Left renal pelvis (tissue), 4 donors: ENCODE data around the gene TIA1. TPM values are rescaled to one million over a fixed set of nuclear protein-coding genes. Genes with fewer than 3 reads are reported as not detected.
A peak's percentile ranks its signal among the peaks of the same experiment; 100 is the strongest.
"Not testable (repeated sequence)": the region's sequence is repeated elsewhere in the genome, so short reads cannot be mapped to it uniquely, and the experiment has no call there.

Experiments
- DNase-seq, 4 donors: peaks; one replicate each; pipeline ENCODE4 v3.0.0-alpha.2; 2013; ENCODE audit warnings: low read depth in 4 of 4, low spot score in 3 of 4
- polyA plus RNA-seq, 4 donors: library from polyadenylated mRNA; unstranded; fragments of 120-200 nt; gene quantifications; one replicate each; pipeline ENCODE4 v1.2.1, GENCODE V29; 2013; ENCODE audit not compliant: insufficient read length in 4 of 4

TIA1 gene
- polyA plus RNA-seq, 4 donors = 410 to 561 (median 495) TPM

GRCh38 chr2:70223305-70223704 is 25.1 kb downstream of the TIA1 start:
- DNase-seq = not testable (repeated sequence)

GRCh38 chr2:70214953-70215549 is 33.4 kb downstream of the TIA1 start:
- no peak for DNase-seq

- no peak for DNase-seq
Observed at GRCh38 chr2:70214365-70214764, 34.1 kb downstream of the TIA1 start.

GRCh38 chr2:70212298-70212932 is 36.0 kb downstream of the TIA1 start:
- DNase-seq = no peak

GRCh38 chr2:70211595-70211994 is 36.8 kb downstream of the TIA1 start:
- DNase-seq = no peak

- no peak for DNase-seq
Observed at GRCh38 chr2:70204452-70204851, 44.0 kb downstream of the TIA1 start.

DNA sequence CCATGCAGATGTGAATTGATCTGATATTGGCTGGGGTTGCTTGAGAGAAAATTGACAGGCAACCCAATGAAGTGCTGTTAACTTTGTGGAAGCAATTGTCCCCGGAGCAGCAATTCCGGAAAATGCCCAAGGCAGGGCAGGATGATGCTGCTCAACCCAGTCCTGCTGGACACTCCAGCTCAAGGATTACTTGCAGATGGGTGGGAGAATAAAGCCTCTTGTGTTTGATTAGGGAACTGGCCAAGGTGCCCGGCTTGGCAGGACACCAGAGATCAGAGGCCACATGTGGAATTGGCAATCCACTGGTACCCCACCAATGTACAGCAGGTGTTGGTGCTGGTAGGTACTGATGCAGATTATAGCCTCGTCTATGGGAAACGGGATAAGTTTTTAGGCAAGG is 45.3 kb downstream of the TIA1 start:
- no peak for DNase-seq

- no peak for DNase-seq
Observed at GRCh38 chr2:70202236-70202806, 46.1 kb downstream of the TIA1 start.

GRCh38 chr2:70201831-70202230 is 46.6 kb downstream of the TIA1 start:
- DNase-seq = no peak

- no peak for DNase-seq
Observed at GRCh38 chr2:70201225-70201768, 47.1 kb downstream of the TIA1 start.

GRCh38 chr2:70199320-70199864 is 49.0 kb downstream of the TIA1 start:
- DNase-seq = no peak

- no peak for DNase-seq
Observed at GRCh38 chr2:70192516-70192915, 55.9 kb downstream of the TIA1 start.

- no peak for DNase-seq
Observed at GRCh38 chr2:70191244-70191735, 57.1 kb downstream of the TIA1 start.

DNA sequence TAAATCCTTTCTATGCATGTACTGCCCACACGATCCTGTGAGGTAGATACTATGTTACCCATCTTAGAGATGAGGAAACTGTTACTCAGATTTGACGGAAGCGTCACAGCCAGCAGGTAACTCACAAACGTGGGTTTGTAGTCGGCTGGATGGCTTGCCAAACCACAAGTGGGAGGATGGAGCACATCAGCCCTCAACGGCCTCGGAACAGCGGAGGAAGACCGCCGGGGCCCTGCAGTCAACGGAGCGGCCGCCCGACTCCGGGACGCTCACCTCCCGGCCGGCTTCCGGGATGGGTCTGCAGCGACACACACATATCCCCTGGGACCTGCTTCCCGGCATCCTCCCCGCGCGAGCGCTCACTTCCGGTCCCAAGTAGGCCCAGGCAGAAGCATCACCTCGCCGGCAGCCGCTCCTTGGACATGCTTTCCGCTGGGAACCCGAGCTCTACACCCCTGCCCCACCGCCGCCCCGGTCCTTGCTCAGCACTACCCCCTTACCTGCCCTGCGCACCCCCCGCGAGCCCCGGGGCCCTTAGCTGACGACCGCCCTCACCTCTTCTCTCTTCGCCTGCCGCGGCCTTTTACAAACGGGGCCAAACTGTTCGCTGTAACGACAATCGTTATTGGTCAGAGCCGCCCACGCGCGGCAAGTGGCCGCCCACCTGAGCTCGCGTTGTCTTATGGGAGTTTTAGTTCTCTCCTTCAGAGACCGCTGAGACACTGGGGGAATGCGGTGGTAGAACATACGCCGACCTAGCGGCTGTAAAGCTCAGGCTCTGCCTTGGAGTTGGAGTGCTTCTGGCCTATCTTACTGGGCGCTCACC is 57.8 kb downstream of the TIA1 start, which contains the start of gene C2orf42:
Gene C2orf42 (minus strand): TSS at position 602 of the 826 bp plus-strand sequence. CDS start 9,034 bp downstream, outside the sequence.
- DNase-seq = peak; percentile 94 to 97 (median 96)

DNA sequence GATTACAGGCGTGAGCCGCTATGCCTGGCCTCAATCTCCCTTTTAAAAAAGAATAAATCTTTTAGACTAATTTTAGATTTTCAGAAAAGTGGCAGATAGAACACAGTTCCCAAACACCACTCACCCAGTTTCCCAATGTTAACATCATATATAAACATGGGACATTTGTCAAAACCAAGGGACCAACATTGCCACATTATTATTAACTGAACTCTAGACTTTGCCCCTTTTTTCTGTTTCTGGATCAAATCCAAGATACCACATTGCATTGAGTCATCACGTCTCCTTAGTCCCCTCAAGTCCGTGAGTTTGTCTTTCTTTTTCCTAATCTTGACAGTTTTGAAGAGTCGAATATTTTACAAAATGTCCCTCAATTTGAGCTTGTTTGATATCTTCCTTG is 60.0 kb downstream of the TIA1 start:
- DNase-seq = no peak

DNA sequence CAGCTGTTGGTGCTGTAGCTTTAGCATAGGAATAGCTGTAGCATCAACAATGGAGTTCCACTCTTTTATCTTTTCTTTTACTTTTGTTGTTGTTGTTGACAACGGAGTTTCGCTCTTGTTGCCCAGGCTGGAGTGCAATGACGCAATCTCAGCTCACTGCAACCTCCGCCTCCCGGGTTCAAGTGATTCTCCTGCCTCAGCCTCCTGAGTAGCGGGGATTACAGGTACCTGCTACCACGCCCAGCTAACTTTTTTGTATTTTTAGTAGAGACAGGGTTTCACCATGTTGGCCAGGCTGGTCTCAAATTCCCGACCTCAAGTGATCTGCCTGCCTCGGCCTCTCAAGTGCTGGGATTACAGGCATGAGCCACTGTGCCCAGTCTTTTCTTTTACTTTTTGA is 61.3 kb downstream of the TIA1 start:
- not testable (repeated sequence) for DNase-seq

GRCh38 chr2:70182689-70183088 is 65.7 kb downstream of the TIA1 start:
- no peak for DNase-seq

DNA sequence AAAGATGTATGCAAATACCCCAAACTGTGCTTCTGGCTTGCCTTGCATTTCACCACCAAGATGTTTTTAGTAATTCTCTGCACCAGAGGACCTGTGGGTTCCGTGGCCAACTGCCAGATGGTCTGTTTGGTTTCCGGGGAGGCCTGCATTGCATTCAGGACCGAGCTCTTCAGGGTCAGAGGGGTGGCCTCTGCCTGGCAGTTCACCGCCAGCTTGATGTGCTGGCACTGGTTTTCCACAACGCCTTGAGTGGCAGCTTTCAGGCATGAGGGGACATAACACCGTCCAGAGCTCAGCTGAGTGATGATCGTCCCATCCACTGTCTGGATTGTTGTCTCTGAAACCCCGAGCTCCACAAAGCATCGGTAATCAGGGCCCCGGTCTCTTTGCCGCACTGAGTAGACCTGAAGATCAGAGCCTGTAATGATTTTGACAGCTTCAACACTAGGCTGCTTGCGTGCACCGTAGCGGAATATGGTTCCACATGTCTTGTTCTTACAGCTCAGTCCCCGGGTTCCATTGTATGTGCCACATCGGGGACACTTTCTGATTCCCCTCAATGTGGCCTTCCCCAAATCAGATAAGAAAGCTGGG is 67.0 kb downstream of the TIA1 start:
- no peak for DNase-seq

DNA sequence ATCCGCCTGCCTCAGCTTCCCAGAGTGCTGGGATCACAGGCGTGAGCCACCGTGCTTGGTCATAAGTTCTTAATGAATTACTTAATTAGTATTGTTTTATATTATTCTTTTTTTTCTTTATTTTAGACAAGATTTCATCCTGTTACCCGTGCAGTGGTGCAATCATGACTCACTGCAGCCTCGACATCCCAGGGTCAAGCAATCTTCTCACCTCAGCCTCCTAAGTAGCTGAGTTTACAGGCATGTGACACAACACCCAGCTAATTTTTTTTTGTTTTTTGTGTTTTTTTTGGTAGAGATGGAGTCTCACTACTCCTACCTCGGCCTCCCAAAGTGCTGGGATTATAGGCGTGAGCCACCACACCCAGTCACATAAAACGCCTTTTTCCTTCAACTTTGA is 74.9 kb downstream of the TIA1 start:
- DNase-seq = no peak

DNA sequence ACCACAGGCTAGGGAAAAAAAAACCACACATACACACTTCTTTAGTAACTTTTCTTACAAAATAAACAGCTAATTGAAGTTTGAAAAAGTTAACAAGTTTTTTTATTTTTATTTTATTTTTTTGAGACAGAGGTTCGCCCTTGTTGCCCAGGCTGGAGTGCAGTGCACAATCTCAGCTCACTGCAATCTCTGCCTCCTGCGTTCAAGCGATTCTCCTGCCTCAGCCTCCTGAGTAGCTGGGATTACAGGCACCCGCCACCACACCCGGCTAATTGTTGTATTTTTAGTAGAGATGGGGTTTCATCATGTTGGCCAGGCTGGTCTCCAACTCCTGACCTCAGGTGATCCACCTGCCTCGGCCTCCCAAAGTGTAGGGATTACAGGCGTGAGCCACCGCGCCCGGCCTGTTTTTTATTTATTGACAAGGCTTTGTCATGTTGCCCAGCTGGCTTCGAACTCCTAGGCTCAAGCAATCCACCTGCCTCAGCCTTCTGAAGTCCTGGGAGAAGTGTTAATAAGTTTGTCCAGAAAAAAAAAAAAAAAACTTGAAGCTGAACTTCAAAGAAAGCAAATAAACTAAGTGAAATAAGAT is 78.7 kb downstream of the TIA1 start:
- not testable (repeated sequence) for DNase-seq
